Measurements from ENCODE around the gene TLE5.
"Not testable (repeated sequence)": the region's sequence is repeated elsewhere in the genome, so short reads cannot be mapped to it uniquely, and the experiment has no call there.

The TLE5 gene

GRCh38 chr19:3015126-3016057, 46.9 kb downstream of the TLE5 start:
- no peak overlapping the region for H3K4me3 Mint-ChIP-seq
- no peaks in the 10 kb centered on the region for H3K36me3 Mint-ChIP-seq
- H3K27ac Mint-ChIP-seq: no peak overlapping the region
- H3K9me3 Mint-ChIP-seq: no peaks in the 10 kb centered on the region
- no peaks in the 10 kb centered on the region for H3K4me1 Mint-ChIP-seq
- ATAC-seq: no peak
- peaks cover 47% of the 10 kb centered on the region for H3K27me3 Mint-ChIP-seq

DNA sequence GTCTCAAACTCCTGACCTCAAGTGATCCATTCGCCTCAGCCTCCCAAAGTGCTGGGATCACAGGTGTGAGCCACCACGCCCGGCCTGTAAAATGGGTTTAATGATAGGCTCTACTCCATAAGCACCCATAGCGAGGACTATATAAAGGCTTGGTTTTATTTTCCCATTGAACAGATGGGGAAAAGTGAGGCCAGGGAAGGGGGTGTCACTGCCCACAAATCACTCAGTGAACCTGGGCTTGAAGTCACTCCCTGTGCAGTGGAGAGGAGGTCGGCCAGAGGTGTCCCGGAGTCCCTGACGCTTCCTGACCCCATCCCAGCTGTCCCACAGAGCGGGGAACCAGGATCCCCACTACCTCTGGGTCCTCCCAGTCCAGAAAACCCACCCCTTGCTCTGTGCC, 48.2 kb downstream of the TLE5 start:
- no peak for ATAC-seq
- H3K27ac Mint-ChIP-seq: no peak overlapping the region
- no peaks in the 10 kb centered on the region for H3K9me3 Mint-ChIP-seq
- H3K4me3 Mint-ChIP-seq: no peak overlapping the region
- peaks cover 47% of the 10 kb centered on the region for H3K27me3 Mint-ChIP-seq
- no peaks in the 10 kb centered on the region for H3K4me1 Mint-ChIP-seq
- H3K36me3 Mint-ChIP-seq: no peaks in the 10 kb centered on the region

DNA sequence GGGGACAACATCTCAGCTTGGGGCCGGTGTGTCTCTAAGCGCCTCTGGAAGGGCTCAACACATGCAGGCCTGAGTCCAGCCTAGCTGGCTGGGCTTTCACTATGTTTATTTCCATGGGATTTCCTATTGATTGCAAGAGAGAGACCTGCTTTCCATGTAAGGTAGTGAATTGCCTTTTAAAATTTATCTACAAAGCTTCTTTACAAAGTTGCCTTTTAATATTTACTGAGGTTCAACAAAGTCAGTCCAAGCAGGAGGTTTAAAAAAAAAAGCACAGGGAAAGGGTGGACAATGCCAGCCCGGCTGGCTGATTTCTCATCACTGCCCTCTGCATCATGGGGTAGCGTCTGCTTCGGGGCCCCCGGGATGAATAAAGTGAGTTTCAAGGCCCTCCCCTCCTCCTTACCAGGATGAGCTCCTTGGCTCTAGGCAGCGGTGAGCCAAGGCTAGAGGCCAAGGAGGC, 49.0 kb downstream of the TLE5 start:
- no peak overlapping the region for H3K4me3 Mint-ChIP-seq
- H3K27ac Mint-ChIP-seq: no peak overlapping the region
- H3K9me3 Mint-ChIP-seq: no peaks in the 10 kb centered on the region
- H3K4me1 Mint-ChIP-seq: no peaks in the 10 kb centered on the region
- no peak for ATAC-seq
- H3K27me3 Mint-ChIP-seq: peaks cover 54% of the 10 kb centered on the region
- H3K36me3 Mint-ChIP-seq: no peaks in the 10 kb centered on the region

GRCh38 chr19:3012621-3013262, 49.6 kb downstream of the TLE5 start:
- H3K4me3 Mint-ChIP-seq: no peak overlapping the region
- H3K36me3 Mint-ChIP-seq: no peaks in the 10 kb centered on the region
- H3K27me3 Mint-ChIP-seq: peaks cover 54% of the 10 kb centered on the region
- no peak for ATAC-seq
- H3K27ac Mint-ChIP-seq: no peak overlapping the region
- no peaks in the 10 kb centered on the region for H3K9me3 Mint-ChIP-seq
- no peaks in the 10 kb centered on the region for H3K4me1 Mint-ChIP-seq

DNA sequence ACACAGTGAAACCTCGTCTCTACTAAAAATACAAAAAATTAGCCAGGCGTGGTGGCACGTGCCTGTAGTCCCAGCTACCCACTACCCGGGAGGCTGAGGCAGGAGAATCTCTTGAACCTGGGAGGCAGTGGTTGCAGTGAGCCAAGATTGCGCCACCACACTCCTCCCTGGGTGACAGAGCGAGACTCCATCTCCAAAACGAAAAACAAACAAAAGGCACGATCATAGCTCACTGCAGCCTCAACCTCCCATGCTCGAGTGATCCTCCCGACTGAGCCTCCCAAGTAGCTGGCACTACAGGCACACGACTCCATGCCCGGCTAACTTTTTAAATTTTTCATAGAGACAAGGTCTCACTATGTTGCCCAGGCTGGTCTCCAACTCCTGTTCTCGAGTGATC, 50.2 kb downstream of the TLE5 start:
- not testable (repeated sequence) for H3K4me1 Mint-ChIP-seq, H3K27ac Mint-ChIP-seq, H3K9me3 Mint-ChIP-seq, ATAC-seq, H3K4me3 Mint-ChIP-seq, H3K36me3 Mint-ChIP-seq
- H3K27me3 Mint-ChIP-seq: peaks cover 54% of the 10 kb centered on the region

- Mint-ChIP-seq H3K36me3 (no peaks in the 10 kb centered on the region), H3K27ac (no peak overlapping the region), H3K4me3 (no peak overlapping the region), H3K9me3 (no peaks in the 10 kb centered on the region), H3K4me1 (no peaks in the 10 kb centered on the region), H3K27me3 (peaks cover 54% of the 10 kb centered on the region)
- no peak for ATAC-seq
Observed at GRCh38 chr19:3010871-3011270, 51.4 kb downstream of the TLE5 start.

DNA sequence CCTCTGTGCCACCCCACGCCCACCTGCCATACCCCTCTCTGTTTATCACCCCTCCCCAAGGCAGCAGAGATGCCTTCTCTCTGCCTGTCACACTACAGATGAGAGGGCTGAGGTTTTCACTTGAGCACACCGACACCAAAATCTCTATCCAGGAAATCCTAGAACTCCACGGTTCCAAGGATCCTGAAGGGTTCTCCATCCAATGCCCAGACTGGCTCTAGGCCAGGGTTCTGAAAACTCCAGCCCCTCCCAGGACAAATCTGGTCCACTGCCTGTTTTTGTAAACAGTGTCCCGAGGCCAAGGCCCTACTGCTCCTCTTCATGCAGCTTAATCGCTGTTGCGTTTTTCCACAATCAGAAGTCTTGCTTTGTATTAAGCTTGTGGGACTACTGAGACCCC, 53.3 kb downstream of the TLE5 start:
- H3K27ac Mint-ChIP-seq: no peak overlapping the region
- no peaks in the 10 kb centered on the region for H3K9me3 Mint-ChIP-seq
- H3K4me3 Mint-ChIP-seq: no peak overlapping the region
- H3K4me1 Mint-ChIP-seq: no peaks in the 10 kb centered on the region
- no peaks in the 10 kb centered on the region for H3K36me3 Mint-ChIP-seq
- ATAC-seq: no peak
- H3K27me3 Mint-ChIP-seq: peaks cover 45% of the 10 kb centered on the region

DNA sequence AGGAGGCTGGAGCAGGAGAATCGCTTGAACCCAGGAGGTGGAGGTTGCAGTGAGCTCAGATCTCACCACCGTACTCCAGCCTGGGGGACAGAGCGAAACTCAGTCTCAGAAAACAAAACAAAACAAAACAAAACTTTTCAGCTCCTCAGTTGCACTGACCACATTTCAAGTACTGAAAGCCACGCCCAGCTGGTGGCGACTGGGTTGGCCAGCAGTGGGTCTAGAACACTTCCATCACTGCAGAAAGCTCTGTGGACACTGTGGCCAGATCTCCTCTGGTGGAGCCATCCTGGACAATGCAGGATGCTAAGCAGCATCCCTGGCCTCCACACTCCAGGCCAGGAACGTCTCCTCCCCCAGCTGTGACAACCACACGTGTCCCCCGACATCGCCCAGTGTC, 54.3 kb downstream of the TLE5 start:
- no peaks in the 10 kb centered on the region for H3K36me3 Mint-ChIP-seq
- no peak overlapping the region for H3K4me3 Mint-ChIP-seq

GRCh38 chr19:3006075-3006767, 56.1 kb downstream of the TLE5 start:
- peak; percentile 41 for ATAC-seq
- Mint-ChIP-seq H3K9me3 (no peaks in the 10 kb centered on the region), H3K4me1 (no peaks in the 10 kb centered on the region), H3K4me3 (no peak overlapping the region), H3K27ac (no peak overlapping the region), H3K36me3 (no peaks in the 10 kb centered on the region), H3K27me3 (peaks cover 27% of the 10 kb centered on the region)

More for the DNA sequence above, 54.3 kb downstream of the TLE5 start:
- H3K27me3 Mint-ChIP-seq: peaks cover 36% of the 10 kb centered on the region
- H3K4me1 Mint-ChIP-seq: no peaks in the 10 kb centered on the region
- no peaks in the 10 kb centered on the region for H3K9me3 Mint-ChIP-seq
- no peak for ATAC-seq
- H3K27ac Mint-ChIP-seq: no peak overlapping the region

GRCh38 chr19:3005345-3005744, 57.0 kb downstream of the TLE5 start:
- H3K4me1 Mint-ChIP-seq: no peaks in the 10 kb centered on the region
- no peaks in the 10 kb centered on the region for H3K9me3 Mint-ChIP-seq
- no peak overlapping the region for H3K27ac Mint-ChIP-seq
- no peaks in the 10 kb centered on the region for H3K36me3 Mint-ChIP-seq
- no peak overlapping the region for H3K4me3 Mint-ChIP-seq
- H3K27me3 Mint-ChIP-seq: peaks cover 19% of the 10 kb centered on the region
- no peak for ATAC-seq

GRCh38 chr19:3004522-3004921, 57.8 kb downstream of the TLE5 start:
- no peak for ATAC-seq
- Mint-ChIP-seq H3K4me3 (no peak overlapping the region), H3K36me3 (no peaks in the 10 kb centered on the region)

GRCh38 chr19:3003046-3003445, 59.2 kb downstream of the TLE5 start:
- Mint-ChIP-seq H3K4me3 (no peak overlapping the region), H3K27ac (no peak overlapping the region), H3K9me3 (no peaks in the 10 kb centered on the region), H3K4me1 (no peaks in the 10 kb centered on the region), H3K27me3 (peaks cover under 1% of the 10 kb centered on the region), H3K36me3 (no peaks in the 10 kb centered on the region)
- ATAC-seq: no peak

More at GRCh38 chr19:3004522-3004921, 57.8 kb downstream of the TLE5 start:
- Mint-ChIP-seq H3K27ac (no peak overlapping the region), H3K4me1 (no peaks in the 10 kb centered on the region), H3K27me3 (peaks cover 10% of the 10 kb centered on the region), H3K9me3 (no peaks in the 10 kb centered on the region)
